ENCODE results near the gene KRT2. TPM values are rescaled to one million over a fixed set of nuclear protein-coding genes. Genes with fewer than 3 reads are reported as not detected.

Gene KRT2
- total RNA-seq, 1 donor from 2014 or later: not detected

GRCh38 chr12:52614381-52615207 lies 37.4 kb downstream of the KRT2 start:
- H3K27me3 ChIP-seq (ENCODE audit: control insufficient read depth in 3 of 3, insufficient read depth in 3 of 3, low read length in 3 of 3): peaks cover 14 to 53% (median 27%) of the 10 kb centered on the region in 3 donors
- no peaks in the 10 kb centered on the region for H3K9me3 ChIP-seq (ENCODE audit: control insufficient read depth in 3 of 3, low read length in 3 of 3)
- H3K36me3 ChIP-seq (ENCODE audit: control insufficient read depth in 3 of 3, insufficient read depth in 3 of 3, low read length in 3 of 3): no peaks in the 10 kb centered on the region
- H3K4me1 ChIP-seq (ENCODE audit: control insufficient read depth in 3 of 3, insufficient read depth in 3 of 3, low read length in 3 of 3): no peaks in the 10 kb centered on the region
- no peak overlapping the region for H3K9ac ChIP-seq (ENCODE audit: low read depth in 1 of 3, low read length in 3 of 3)
- no peak overlapping the region for H3K4me3 ChIP-seq (ENCODE audit: low read length in 3 of 3)
- H3K27ac ChIP-seq (ENCODE audit: low read depth, low read length): no peak overlapping the region

GRCh38 chr12:52613384-52614030 lies 38.5 kb downstream of the KRT2 start:
- Histone ChIP-seq H3K4me1 (ENCODE audit: control insufficient read depth in 3 of 3, insufficient read depth in 3 of 3, low read length in 3 of 3) (no peaks in the 10 kb centered on the region), H3K9me3 (ENCODE audit: control insufficient read depth in 3 of 3, low read length in 3 of 3) (no peaks in the 10 kb centered on the region), H3K36me3 (ENCODE audit: control insufficient read depth in 3 of 3, insufficient read depth in 3 of 3, low read length in 3 of 3) (no peaks in the 10 kb centered on the region), H3K27ac (ENCODE audit: low read depth, low read length) (no peak overlapping the region), H3K9ac (ENCODE audit: low read depth in 1 of 3, low read length in 3 of 3) (no peak overlapping the region), H3K27me3 (ENCODE audit: control insufficient read depth in 3 of 3, insufficient read depth in 3 of 3, low read length in 3 of 3) (peaks cover 21 to 53% (median 33%) of the 10 kb centered on the region in 3 donors), H3K4me3 (ENCODE audit: low read length in 3 of 3) (no peak overlapping the region)

GRCh38 chr12:52612431-52613383 lies 39.3 kb downstream of the KRT2 start:
- no peaks in the 10 kb centered on the region for H3K9me3 ChIP-seq (ENCODE audit: control insufficient read depth in 3 of 3, low read length in 3 of 3)
- peaks cover 24 to 55% (median 38%) of the 10 kb centered on the region in 3 donors for H3K27me3 ChIP-seq (ENCODE audit: control insufficient read depth in 3 of 3, insufficient read depth in 3 of 3, low read length in 3 of 3)
- no peak overlapping the region for H3K9ac ChIP-seq (ENCODE audit: low read depth in 1 of 3, low read length in 3 of 3)
- no peaks in the 10 kb centered on the region for H3K4me1 ChIP-seq (ENCODE audit: control insufficient read depth in 3 of 3, insufficient read depth in 3 of 3, low read length in 3 of 3)
- no peak overlapping the region for H3K4me3 ChIP-seq (ENCODE audit: low read length in 3 of 3)
- H3K27ac ChIP-seq (ENCODE audit: low read depth, low read length): no peak overlapping the region
- H3K36me3 ChIP-seq (ENCODE audit: control insufficient read depth in 3 of 3, insufficient read depth in 3 of 3, low read length in 3 of 3): no peaks in the 10 kb centered on the region

- Histone ChIP-seq H3K27ac (ENCODE audit: low read depth, low read length) (no peak overlapping the region), H3K9ac (ENCODE audit: low read depth in 1 of 3, low read length in 3 of 3) (no peak overlapping the region), H3K36me3 (ENCODE audit: control insufficient read depth in 3 of 3, insufficient read depth in 3 of 3, low read length in 3 of 3) (no peaks in the 10 kb centered on the region), H3K9me3 (ENCODE audit: control insufficient read depth in 3 of 3, low read length in 3 of 3) (no peaks in the 10 kb centered on the region), H3K27me3 (ENCODE audit: control insufficient read depth in 3 of 3, insufficient read depth in 3 of 3, low read length in 3 of 3) (peaks cover 24 to 54% (median 39%) of the 10 kb centered on the region in 3 donors), H3K4me1 (ENCODE audit: control insufficient read depth in 3 of 3, insufficient read depth in 3 of 3, low read length in 3 of 3) (no peaks in the 10 kb centered on the region), H3K4me3 (ENCODE audit: low read length in 3 of 3) (no peak overlapping the region)
Observed at GRCh38 chr12:52611080-52611468, 40.9 kb downstream of the KRT2 start.

GRCh38 chr12:52608826-52609630 lies 43.0 kb downstream of the KRT2 start:
- no peaks in the 10 kb centered on the region for H3K4me1 ChIP-seq (ENCODE audit: control insufficient read depth in 3 of 3, insufficient read depth in 3 of 3, low read length in 3 of 3)
- H3K9ac ChIP-seq (ENCODE audit: low read depth in 1 of 3, low read length in 3 of 3): no peak overlapping the region
- no peak overlapping the region for H3K27ac ChIP-seq (ENCODE audit: low read depth, low read length)
- H3K9me3 ChIP-seq (ENCODE audit: control insufficient read depth in 3 of 3, low read length in 3 of 3): no peaks in the 10 kb centered on the region
- peaks cover 24 to 45% (median 39%) of the 10 kb centered on the region in 3 donors for H3K27me3 ChIP-seq (ENCODE audit: control insufficient read depth in 3 of 3, insufficient read depth in 3 of 3, low read length in 3 of 3)
- no peak overlapping the region for H3K4me3 ChIP-seq (ENCODE audit: low read length in 3 of 3)
- no peaks in the 10 kb centered on the region for H3K36me3 ChIP-seq (ENCODE audit: control insufficient read depth in 3 of 3, insufficient read depth in 3 of 3, low read length in 3 of 3)

- peaks cover 24 to 44% (median 36%) of the 10 kb centered on the region in 3 donors for H3K27me3 ChIP-seq (ENCODE audit: control insufficient read depth in 3 of 3, insufficient read depth in 3 of 3, low read length in 3 of 3)
- no peak overlapping the region for H3K9ac ChIP-seq (ENCODE audit: low read depth in 1 of 3, low read length in 3 of 3)
- H3K36me3 ChIP-seq (ENCODE audit: control insufficient read depth in 3 of 3, insufficient read depth in 3 of 3, low read length in 3 of 3): no peaks in the 10 kb centered on the region
- no peaks in the 10 kb centered on the region for H3K9me3 ChIP-seq (ENCODE audit: control insufficient read depth in 3 of 3, low read length in 3 of 3)
- H3K27ac ChIP-seq (ENCODE audit: low read depth, low read length): no peak overlapping the region
- no peaks in the 10 kb centered on the region for H3K4me1 ChIP-seq (ENCODE audit: control insufficient read depth in 3 of 3, insufficient read depth in 3 of 3, low read length in 3 of 3)
- no peak overlapping the region for H3K4me3 ChIP-seq (ENCODE audit: low read length in 3 of 3)
Observed at GRCh38 chr12:52608161-52608560, 43.9 kb downstream of the KRT2 start.

GRCh38 chr12:52607314-52607713 lies 44.7 kb downstream of the KRT2 start:
- no peak overlapping the region for H3K4me3 ChIP-seq (ENCODE audit: low read length in 3 of 3)
- H3K9me3 ChIP-seq (ENCODE audit: control insufficient read depth in 3 of 3, low read length in 3 of 3): no peaks in the 10 kb centered on the region
- H3K9ac ChIP-seq (ENCODE audit: low read depth in 1 of 3, low read length in 3 of 3): no peak overlapping the region
- peaks cover 23 to 52% (median 41%) of the 10 kb centered on the region in 3 donors for H3K27me3 ChIP-seq (ENCODE audit: control insufficient read depth in 3 of 3, insufficient read depth in 3 of 3, low read length in 3 of 3)
- no peak overlapping the region for H3K27ac ChIP-seq (ENCODE audit: low read depth, low read length)
- H3K36me3 ChIP-seq (ENCODE audit: control insufficient read depth in 3 of 3, insufficient read depth in 3 of 3, low read length in 3 of 3): no peaks in the 10 kb centered on the region
- H3K4me1 ChIP-seq (ENCODE audit: control insufficient read depth in 3 of 3, insufficient read depth in 3 of 3, low read length in 3 of 3): no peaks in the 10 kb centered on the region

GRCh38 chr12:52606581-52607218 lies 45.3 kb downstream of the KRT2 start:
- H3K27me3 ChIP-seq (ENCODE audit: control insufficient read depth in 3 of 3, insufficient read depth in 3 of 3, low read length in 3 of 3): peaks cover 26 to 54% (median 46%) of the 10 kb centered on the region in 3 donors
- H3K9me3 ChIP-seq (ENCODE audit: control insufficient read depth in 3 of 3, low read length in 3 of 3): no peaks in the 10 kb centered on the region
- H3K4me1 ChIP-seq (ENCODE audit: control insufficient read depth in 3 of 3, insufficient read depth in 3 of 3, low read length in 3 of 3): no peaks in the 10 kb centered on the region
- H3K27ac ChIP-seq (ENCODE audit: low read depth, low read length): no peak overlapping the region
- no peak overlapping the region for H3K4me3 ChIP-seq (ENCODE audit: low read length in 3 of 3)
- H3K9ac ChIP-seq (ENCODE audit: low read depth in 1 of 3, low read length in 3 of 3): no peak overlapping the region
- no peaks in the 10 kb centered on the region for H3K36me3 ChIP-seq (ENCODE audit: control insufficient read depth in 3 of 3, insufficient read depth in 3 of 3, low read length in 3 of 3)

GRCh38 chr12:52606096-52606495 lies 45.9 kb downstream of the KRT2 start:
- peaks cover 28 to 54% (median 48%) of the 10 kb centered on the region in 3 donors for H3K27me3 ChIP-seq (ENCODE audit: control insufficient read depth in 3 of 3, insufficient read depth in 3 of 3, low read length in 3 of 3)
- H3K4me3 ChIP-seq (ENCODE audit: low read length in 3 of 3): no peak overlapping the region
- no peaks in the 10 kb centered on the region for H3K4me1 ChIP-seq (ENCODE audit: control insufficient read depth in 3 of 3, insufficient read depth in 3 of 3, low read length in 3 of 3)
- H3K9ac ChIP-seq (ENCODE audit: low read depth in 1 of 3, low read length in 3 of 3): no peak overlapping the region
- H3K36me3 ChIP-seq (ENCODE audit: control insufficient read depth in 3 of 3, insufficient read depth in 3 of 3, low read length in 3 of 3): no peaks in the 10 kb centered on the region
- no peak overlapping the region for H3K27ac ChIP-seq (ENCODE audit: low read depth, low read length)
- H3K9me3 ChIP-seq (ENCODE audit: control insufficient read depth in 3 of 3, low read length in 3 of 3): no peaks in the 10 kb centered on the region

Data from skeletal muscle tissue (tissue), 4 donors.